ENCODE results near the gene PDXDC1.

- no peak for TF ChIP-seq CTCF (IDR thresholded peaks at IDR 0.05)
- TF ChIP-seq POLR2A (IDR thresholded peaks at IDR 0.05): no peak
Measured at GRCh38 chr16:15054357-15055140, 79.7 kb downstream of the PDXDC1 start.

All from uterus (tissue), 2 donors.